PC-9 (cell line): ENCODE results near the gene NIP7. TPM values are rescaled to one million over a fixed set of nuclear protein-coding genes. Genes with fewer than 3 reads are reported as not detected.
"Not testable (repeated sequence)": the region's sequence is repeated elsewhere in the genome, so short reads cannot be mapped to it uniquely, and the experiment has no call there.

ENCODE experiments used
- BruUV-seq: library from RNA; stranded (reverse); fragments of 400-500 nt; replicated peaks from 2 replicates; lab custom pipeline; 2021; lab: Mats Ljungman, UMichigan
- CTCF ChIA-PET: fragments of 300-600 bp; sonication (Branson Sonifier 250); formaldehyde crosslinking; loops from one replicate; lab custom pipeline; 2022; ENCODE audit warnings: antibody characterized with exemption; lab: Charles Lee
- POLR2A ChIA-PET: fragments of 300-600 bp; sonication (Branson Sonifier 250); formaldehyde crosslinking; loops from one replicate; lab custom pipeline; 2022; ENCODE audit warnings: antibody characterized with exemption; ENCODE audit not compliant: unreplicated experiment; lab: Charles Lee
- DNase-seq, 2 experiments: peaks; one replicate each; pipeline versions ENCODE4 v3.0.0 to v3.0.0-alpha.2; 2015 to 2022; ENCODE audit warnings: mixed read lengths in 1 of 2
- H2AFZ ChIP-seq: fragments of 200-600 bp; sonication (generic); 2 replicates; pipeline ENCODE4 v1.8.1; 2017; ENCODE audit warnings: antibody characterized with exemption
- H3F3A ChIP-seq: fragments of 200-600 bp; sonication (generic); 2 replicates; pipeline ENCODE4 v1.8.1; 2017; ENCODE audit warnings: antibody characterized with exemption, mild to moderate bottlenecking, low read depth; ENCODE audit not compliant: insufficient read depth
- H3K27ac ChIP-seq: fragments of 200-600 bp; sonication (generic); 2 replicates; pipeline ENCODE4 v1.6.1; 2016; ENCODE audit warnings: mixed run types
- H3K27me3 ChIP-seq: fragments of 200-600 bp; sonication (generic); 2 replicates; pipeline ENCODE4 v1.6.1; 2016; ENCODE audit warnings: low read depth, mixed run types; ENCODE audit not compliant: insufficient read depth
- H3K36me3 ChIP-seq: fragments of 200-600 bp; sonication (generic); 2 replicates; pipeline ENCODE4 v1.6.1; 2016; ENCODE audit warnings: low read depth, mixed run types
- H3K4me1 ChIP-seq: fragments of 200-600 bp; sonication (generic); replicated peaks from 2 replicates; pipeline ENCODE4 v1.6.1; 2016; ENCODE audit warnings: mixed run types; ENCODE audit not compliant: insufficient read depth
- H3K4me2 ChIP-seq: fragments of 200-600 bp; sonication (generic); 2 replicates; pipeline ENCODE4 v1.6.1; 2017; ENCODE audit warnings: mixed run types
- H3K4me3 ChIP-seq: fragments of 200-600 bp; sonication (generic); 2 replicates; pipeline ENCODE4 v1.6.1; 2016; ENCODE audit warnings: mixed run types
- H3K79me2 ChIP-seq: fragments of 200-600 bp; sonication (generic); 2 replicates; pipeline ENCODE4 v1.6.1; 2017; ENCODE audit warnings: low read depth, mixed run types
- H3K9me2 ChIP-seq: fragments of 200-600 bp; sonication (generic); 2 replicates; pipeline ENCODE4 v1.8.1; 2017; ENCODE audit warnings: mild to moderate bottlenecking; ENCODE audit not compliant: insufficient read depth
- H3K9me3 ChIP-seq: fragments of 200-600 bp; sonication (generic); 2 replicates; pipeline ENCODE4 v1.8.1; 2016; ENCODE audit warnings: low read depth; ENCODE audit not compliant: insufficient read depth
- H4K20me1 ChIP-seq: fragments of 200-600 bp; sonication (generic); 2 replicates; pipeline ENCODE4 v1.8.1; 2017; ENCODE audit not compliant: insufficient read depth
- CTCF ChIP-seq: fragments of 200-600 bp; sonication (generic); conservative IDR thresholded peaks from 2 replicates; pipeline ENCODE4 v1.6.1; 2017; ENCODE audit warnings: mixed run types, antibody characterized with exemption, mild to moderate bottlenecking, moderate library complexity
- EZH2 ChIP-seq: fragments of 200-600 bp; sonication (generic); IDR thresholded peaks from 2 replicates; pipeline ENCODE4 v1.8.0; 2017; ENCODE audit warnings: antibody characterized with exemption, low read depth
- intact Hi-C: fragments of 100-400 bp; cut with micrococcal nuclease; formaldehyde crosslinking; loops from one replicate; pipeline ENCODE4 v1.10.0; 2022; ENCODE audit not compliant: unreplicated experiment
- total RNA-seq: library from RNA; stranded (reverse); gene quantifications from 2 replicates; pipeline ENCODE4 v1.2.3, GENCODE V29; 2021

Gene NIP7
- total RNA-seq, 1 experiment from 2014 or later, result 23.6 TPM

- no TSS peak for BruUV-seq
- Histone ChIP-seq H3K9me2 (no peaks in the 10 kb centered on the region), H3K4me1 (no peaks in the 10 kb centered on the region), H3K27me3 (no peaks in the 10 kb centered on the region), H3K79me2 (no peaks in the 10 kb centered on the region), H3K27ac (no peak overlapping the region), H2AFZ (no peak overlapping the region), H3K4me3 (no peak overlapping the region), H4K20me1 (no peaks in the 10 kb centered on the region), H3K4me2 (no peak overlapping the region), H3K9me3 (no peaks in the 10 kb centered on the region), H3K36me3 (no peaks in the 10 kb centered on the region), H3F3A (no peaks in the 10 kb centered on the region)
- DNase-seq, result no peak
- POLR2A ChIA-PET, result no interaction called here
- no peak for TF ChIP-seq CTCF
- CTCF ChIA-PET, result interaction anchor here (0.7 kb wide), 1 partner anchor 466 kb away, joined by 9 read pairs; no protein-coding TSS in a partner anchor
- intact Hi-C loops, result no loop called here
Observed at GRCh38 chr16:69294051-69294450, 45.5 kb upstream of the NIP7 start.

- H4K20me1 ChIP-seq, DNase-seq, H3K9me3 ChIP-seq, H2AFZ ChIP-seq, H3K27ac ChIP-seq, H3K4me1 ChIP-seq, intact Hi-C loops, H3K4me2 ChIP-seq, H3K79me2 ChIP-seq, POLR2A ChIA-PET, BruUV-seq, H3K9me2 ChIP-seq, H3K27me3 ChIP-seq, H3F3A ChIP-seq, H3K4me3 ChIP-seq, H3K36me3 ChIP-seq: not testable (repeated sequence)
- CTCF ChIA-PET, result interaction anchor here (0.6 kb wide), 1 partner anchor 160 kb away, joined by 5 read pairs; no protein-coding TSS in a partner anchor
Observed at GRCh38 chr16:69296771-69297170, 42.8 kb upstream of the NIP7 start.

- Histone ChIP-seq H3K27ac (no peak overlapping the region), H3K9me2 (no peaks in the 10 kb centered on the region), H3K4me2 (no peak overlapping the region), H3K27me3 (no peaks in the 10 kb centered on the region), H3K36me3 (no peaks in the 10 kb centered on the region), H4K20me1 (no peaks in the 10 kb centered on the region), H2AFZ (no peak overlapping the region), H3K4me3 (no peak overlapping the region), H3K9me3 (no peaks in the 10 kb centered on the region), H3F3A (no peaks in the 10 kb centered on the region), H3K4me1 (no peaks in the 10 kb centered on the region), H3K79me2 (no peaks in the 10 kb centered on the region)
- ChIA-PET CTCF (no interaction called here), POLR2A (no interaction called here)
- intact Hi-C loops, result no loop called here
- DNase-seq, result no peak
- no TSS peak for BruUV-seq
- TF ChIP-seq CTCF, result no peak
Observed at GRCh38 chr16:69298261-69298660, 41.3 kb upstream of the NIP7 start.

- intact Hi-C loops, result no loop called here
- H3K27me3 ChIP-seq, result no peaks in the 10 kb centered on the region
- H3F3A ChIP-seq, result no peaks in the 10 kb centered on the region; the same call in 1 of the 2 replicates
- no peaks in the 10 kb centered on the region for H4K20me1 ChIP-seq
- POLR2A ChIA-PET, result no interaction called here
- H3K9me3 ChIP-seq, result no peaks in the 10 kb centered on the region
- H3K36me3 ChIP-seq, result no peaks in the 10 kb centered on the region
- no peak overlapping the region for H3K4me2 ChIP-seq
- no peak for TF ChIP-seq CTCF
- TF ChIP-seq EZH2, result no peak
- H2AFZ ChIP-seq, result no peak overlapping the region
- H3K4me3 ChIP-seq, result no peak overlapping the region
- DNase-seq, result no peak
- no peaks in the 10 kb centered on the region for H3K4me1 ChIP-seq
- no peak overlapping the region for H3K27ac ChIP-seq
- BruUV-seq, result no TSS peak
- no peaks in the 10 kb centered on the region for H3K79me2 ChIP-seq
- CTCF ChIA-PET, result no interaction called here
- H3K9me2 ChIP-seq, result no peaks in the 10 kb centered on the region
Observed at GRCh38 chr16:69301187-69301586, 38.4 kb upstream of the NIP7 start.
